GM21526 (cell line): Measurements from ENCODE around the gene HDGFL3.
"Not testable (repeated sequence)": the region's sequence is repeated elsewhere in the genome, so short reads cannot be mapped to it uniquely, and the experiment has no call there.

ENCODE experiments used
- ATAC-seq: cut with Tn5 transposase; IDR thresholded peaks from one replicate; pipeline ENCODE4 v1.9.1; 2021; ENCODE audit warnings: moderate library complexity; ENCODE audit not compliant: unreplicated experiment, low FRiP score

HDGFL3 gene

DNA sequence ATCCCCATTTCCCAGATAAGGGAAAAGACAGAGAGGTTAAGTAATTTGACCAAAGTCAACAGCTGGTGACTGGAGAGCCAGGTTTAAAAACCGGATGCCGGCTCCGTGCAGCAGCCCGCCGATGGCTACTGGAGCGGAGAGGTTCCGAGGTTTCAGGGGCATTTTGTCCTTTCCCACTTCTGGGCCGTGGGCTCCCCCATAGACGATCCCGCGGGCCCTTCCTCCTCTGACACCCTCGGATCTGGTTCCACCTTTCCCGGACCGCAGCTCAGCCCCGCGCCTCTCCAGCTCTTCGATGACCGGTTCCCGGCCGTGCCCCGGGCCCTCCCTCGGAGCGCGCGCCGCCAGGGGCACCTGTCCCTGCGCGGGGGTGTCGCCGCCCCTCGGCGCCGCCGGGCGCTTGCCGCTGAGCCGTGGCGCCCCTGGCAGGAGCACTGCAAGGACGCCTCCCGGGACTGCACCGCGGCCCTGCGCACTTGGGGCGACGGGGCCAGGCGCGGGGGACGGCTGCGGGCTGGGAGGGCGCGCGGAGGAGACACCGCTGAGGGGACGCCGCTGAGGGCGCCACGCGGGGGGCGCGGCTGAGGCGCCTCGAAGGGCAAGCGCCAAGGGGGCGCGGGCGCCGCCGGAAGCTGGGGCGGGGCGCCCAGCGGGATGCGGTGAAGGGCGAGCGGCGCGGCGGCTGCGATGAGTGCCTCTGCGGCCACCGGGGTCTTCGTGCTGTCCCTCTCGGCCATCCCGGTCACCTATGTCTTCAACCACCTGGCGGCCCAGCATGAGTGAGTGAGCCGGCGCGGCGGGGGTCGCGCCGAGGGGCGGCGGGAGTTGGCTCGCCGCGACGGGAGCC is 100.4 kb downstream of the HDGFL3 start, which contains the start of gene TM6SF1:
Gene TM6SF1, plus strand, starts transcription at position 652 of the 847 bp plus-strand sequence. Its CDS starts 36 bp downstream, at position 688.
- no peak for ATAC-seq

DNA sequence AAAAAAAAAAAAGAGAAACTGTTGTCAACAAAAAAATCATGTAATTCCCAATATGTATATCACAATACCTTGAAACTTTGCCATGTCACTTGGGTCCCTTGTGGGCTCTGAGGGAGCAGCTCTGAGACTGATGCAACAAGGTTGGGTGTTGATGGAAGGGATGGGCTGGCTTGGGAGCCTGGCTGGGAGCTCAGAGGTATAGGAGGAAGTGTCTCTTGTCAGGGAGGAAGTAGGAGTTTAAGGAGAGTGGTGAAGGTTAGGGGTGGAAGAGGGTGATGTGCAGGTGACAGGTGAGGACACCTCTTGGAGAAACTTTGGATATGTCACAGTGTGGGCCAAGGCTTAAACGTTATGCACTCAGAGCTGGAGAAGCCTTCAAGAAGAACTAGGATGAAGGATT is 102.2 kb downstream of the HDGFL3 start:
- ATAC-seq: no peak

DNA sequence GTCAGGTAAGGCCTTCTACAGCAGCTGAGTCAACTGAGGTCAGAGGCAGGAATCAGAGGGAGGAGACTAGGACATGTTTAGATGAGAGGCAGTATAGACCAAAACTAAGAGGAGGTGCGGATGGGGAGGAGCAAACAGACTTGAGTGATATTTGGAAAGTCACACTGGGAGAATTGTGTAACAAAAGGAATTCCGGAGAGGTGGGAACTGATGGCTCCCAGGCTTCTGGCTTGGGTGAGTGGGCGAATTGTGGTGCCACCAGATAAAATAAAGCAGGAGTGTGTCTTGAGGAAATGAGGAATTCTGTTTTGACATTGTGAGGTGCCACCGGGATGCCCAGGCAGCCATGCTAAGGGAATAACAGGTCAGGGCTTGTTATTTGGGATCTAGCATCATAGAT is 103.5 kb downstream of the HDGFL3 start:
- ATAC-seq: no peak

DNA sequence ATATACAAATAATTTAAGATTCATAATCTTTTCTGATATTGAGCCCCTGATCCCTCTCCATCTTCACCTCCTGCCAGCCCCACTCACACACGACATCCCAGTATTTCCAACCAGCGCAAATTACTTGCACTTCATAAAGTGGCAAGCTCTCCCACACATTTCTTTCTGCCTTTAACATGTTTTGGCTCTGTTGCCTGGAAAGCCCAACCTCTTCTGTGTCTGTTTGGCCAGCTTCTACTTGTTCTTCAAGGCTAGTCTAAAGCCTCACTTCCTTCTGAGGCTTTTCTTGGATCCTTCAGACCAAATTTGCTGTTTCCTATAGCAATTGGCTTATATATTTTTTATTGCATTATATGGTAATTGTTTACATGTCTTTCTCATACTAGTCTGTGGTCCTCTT is 105.3 kb downstream of the HDGFL3 start:
- ATAC-seq: no peak

DNA sequence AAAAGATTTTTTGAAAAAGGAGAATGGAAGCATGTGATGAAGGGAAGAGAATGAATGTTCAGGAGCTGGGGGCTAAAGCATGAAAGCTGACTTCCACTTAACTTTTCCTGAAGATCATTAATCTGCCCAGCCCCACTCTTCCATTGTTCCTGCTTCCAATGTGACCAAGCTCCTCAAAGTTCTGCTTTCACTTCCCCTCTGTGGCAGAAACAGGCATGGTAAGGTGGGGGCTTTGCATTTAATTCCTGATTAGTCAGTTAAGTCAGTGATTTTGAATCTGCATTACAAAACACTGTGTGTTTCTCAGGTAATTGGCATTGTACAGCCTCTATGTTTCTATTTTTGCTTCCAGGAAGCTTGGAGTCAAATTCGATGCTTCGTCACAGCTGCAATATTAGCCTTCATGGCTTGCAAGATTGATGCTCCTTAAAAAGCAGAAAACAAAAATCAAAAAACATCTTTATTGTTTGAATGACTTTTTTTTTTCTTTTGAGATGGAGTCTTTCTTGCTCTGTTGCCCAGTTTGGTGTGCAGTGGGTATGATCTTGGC is 107.5 kb downstream of the HDGFL3 start:
- ATAC-seq: no peak

DNA sequence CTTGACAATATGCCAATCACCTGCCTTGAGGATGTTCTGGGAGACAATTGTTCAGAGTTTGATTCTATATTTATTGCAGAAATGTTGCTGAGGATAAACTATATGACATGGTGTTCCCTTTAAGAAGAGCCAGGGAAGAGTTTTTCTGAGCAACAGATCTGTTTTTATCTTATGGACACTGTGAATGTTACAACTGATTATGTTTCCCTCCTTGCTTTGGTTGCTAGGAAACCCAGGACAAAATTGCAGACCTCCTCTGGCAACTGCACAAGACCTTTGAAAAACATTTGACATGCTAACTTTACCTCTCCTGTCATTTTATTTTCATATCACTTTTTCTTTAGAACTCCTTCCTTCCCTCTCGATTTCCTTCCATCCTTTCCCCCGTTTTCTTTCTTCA is 108.3 kb downstream of the HDGFL3 start:
- no peak for ATAC-seq

DNA sequence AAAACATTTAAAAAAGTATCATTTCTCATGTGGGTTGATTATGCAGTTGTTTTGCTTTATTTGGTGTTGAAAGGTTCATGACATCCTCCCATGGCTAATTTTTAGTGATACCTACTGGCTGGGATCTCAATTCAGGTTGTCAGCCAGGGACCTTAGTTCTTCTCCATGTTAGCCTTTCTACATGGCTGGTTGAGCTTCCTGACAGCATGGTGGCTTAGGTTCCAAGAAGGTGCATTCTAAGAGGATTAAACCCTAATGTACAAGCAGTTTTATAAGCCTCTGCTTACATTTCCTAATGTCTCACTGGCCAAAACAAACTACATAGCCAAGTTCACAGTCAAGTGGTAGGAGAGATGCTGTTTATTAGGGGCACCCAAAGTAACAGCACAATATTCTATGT is 109.5 kb downstream of the HDGFL3 start:
- no peak for ATAC-seq

DNA sequence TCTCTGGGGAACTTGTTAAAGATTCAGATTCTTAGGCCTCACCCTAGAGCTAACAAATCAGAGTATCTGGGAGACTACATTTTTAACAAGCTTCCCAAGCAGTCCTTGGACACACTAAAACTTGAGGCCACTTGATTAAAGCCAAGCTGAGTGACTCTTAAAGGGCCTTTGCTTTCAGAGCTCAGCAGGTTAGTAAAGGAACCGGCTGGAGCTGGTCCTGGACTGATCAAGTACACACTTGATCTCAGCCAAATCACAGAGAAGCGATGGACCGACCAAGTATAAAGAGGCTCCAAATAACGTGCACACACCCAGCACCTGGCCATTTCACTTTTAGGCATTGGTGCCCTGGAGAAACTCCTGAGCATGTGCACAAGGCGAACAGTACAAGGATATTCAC is 113.0 kb downstream of the HDGFL3 start:
- ATAC-seq: no peak

DNA sequence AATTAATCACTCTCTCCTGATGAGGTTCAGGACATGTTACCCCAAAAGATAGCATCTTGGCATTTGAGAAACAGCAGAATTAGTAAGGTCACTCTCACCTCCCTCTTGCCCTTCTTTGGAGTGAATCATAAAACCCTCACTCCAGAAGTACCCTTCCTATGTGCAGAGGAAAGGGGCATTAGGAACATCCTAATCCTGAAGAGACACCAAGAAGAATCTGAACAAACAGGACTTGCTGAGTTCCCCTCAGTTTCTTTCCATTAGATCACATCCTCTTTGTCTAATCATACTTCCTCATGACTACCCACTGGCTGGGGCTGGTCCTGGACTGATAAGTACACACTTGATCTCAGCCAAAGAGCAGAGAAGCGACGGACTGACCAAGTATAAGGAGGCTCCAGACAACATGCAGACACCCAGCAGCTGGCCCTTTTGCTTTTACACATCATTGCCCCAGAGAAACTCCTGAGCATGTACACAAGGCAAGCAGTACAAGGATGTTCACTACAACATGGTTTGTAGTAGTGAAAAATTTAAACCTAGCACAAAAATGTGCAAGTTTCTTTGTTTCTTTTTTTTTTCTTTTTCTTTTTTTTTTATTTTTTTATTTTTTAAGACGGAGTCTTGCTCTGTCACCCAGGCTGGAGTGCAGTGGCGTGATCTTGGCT is 115.2 kb downstream of the HDGFL3 start:
- no peak for ATAC-seq

DNA sequence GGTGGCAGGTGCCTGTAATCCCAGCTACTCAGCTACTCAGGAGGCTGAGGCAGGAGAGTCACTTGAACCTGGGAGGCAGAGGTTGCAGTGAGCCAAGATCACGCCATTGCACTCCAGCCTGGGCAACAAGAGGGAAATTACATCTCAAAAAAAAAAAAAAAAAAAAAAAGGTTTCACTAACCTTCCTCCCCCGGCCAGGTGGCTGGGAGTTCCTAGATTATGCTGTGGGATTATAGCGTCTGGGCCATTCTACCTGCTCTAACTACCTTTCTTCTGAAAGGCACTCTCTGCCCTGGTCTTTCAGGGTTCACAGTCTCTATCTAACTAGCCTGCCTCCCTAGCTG is 115.7 kb downstream of the HDGFL3 start:
- ATAC-seq: not testable (repeated sequence)

DNA sequence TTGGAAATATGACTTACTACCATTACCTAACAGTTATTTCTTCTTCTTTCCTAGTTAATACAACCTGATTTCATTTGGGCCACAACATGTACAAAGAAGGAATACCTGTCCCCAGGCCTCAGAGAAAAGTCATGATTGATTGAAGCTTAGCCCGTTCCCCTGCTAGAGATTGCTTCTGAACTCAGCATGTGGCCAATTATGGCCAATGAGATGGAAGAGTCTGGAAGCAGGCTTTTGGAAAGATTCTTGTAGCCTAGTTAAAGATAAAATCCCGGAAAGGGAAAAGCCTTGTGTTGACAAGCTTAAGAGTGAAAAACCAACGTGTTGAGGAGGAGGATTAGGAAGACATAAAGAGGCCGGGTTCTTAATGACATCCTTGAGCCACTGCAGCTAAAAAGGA is 117.2 kb downstream of the HDGFL3 start:
- ATAC-seq: no peak

DNA sequence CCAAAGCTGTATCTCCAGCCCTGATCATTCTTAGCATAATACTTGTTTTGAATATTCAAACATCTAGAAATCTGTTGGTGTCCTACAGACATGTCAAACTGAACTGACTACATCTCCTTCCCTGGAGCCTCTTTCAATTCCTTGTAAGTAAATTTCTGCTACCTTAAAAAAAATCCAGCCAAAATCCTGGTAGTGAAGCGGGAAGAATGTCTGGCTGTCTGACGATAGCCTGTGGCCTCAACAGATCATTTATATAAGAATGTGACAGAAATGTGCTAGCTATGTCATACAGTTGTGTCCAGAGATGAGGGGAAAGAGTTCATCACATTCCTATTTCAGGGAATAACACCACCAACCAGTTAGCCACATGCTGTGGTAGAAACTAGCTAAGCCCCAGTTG is 118.7 kb downstream of the HDGFL3 start:
- no peak for ATAC-seq

DNA sequence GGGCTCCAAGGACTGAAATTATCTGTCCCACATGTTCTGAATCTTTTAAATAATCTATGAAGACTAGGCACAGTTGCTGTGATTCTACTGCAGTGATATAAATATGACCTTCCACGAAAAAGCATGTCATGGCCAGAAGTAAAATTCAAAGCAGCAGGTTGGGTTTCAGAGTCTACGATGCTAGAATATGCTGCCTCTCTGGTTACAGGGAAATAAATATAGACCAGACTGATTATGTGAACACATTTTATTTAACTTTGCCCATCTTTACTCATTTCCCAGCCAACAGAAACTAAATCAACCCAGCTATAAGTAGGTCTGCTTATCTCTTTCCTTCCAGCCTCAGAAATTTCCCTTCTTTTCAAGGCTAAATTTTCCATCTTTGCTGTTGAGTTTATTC is 120.0 kb downstream of the HDGFL3 start:
- ATAC-seq: no peak

DNA sequence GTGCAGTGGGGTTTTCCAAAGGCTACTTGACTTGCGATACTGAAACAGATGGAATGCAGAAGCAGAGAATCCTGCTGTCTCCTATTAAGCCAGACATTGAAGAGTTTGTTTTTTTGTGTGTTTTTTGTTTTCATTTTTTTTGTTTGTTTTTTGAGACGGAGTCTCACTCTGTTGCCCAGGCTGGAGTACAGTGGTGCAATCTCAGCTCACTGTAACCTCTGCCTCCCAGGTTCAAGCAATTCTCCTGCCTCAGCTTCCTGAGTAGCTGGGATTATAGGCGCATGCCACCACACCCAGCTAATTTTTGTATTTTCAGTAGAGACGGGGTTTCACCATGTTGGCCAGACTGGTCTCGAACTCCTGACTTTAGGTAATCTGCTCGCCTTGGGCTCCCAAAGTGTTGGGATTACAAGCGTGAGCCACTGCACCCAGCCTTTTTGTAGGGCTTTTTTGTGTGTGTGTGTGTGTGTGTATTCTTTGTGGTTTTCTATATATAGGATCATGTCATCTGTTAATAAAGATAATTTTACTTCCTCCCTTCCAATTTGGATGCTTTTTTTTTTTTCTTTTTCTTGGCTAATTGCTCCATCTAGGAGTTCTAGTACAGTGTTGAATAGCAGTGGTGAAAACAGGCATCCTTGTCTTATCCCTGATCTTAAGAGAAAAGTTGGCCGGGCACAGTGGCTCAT is 121.6 kb downstream of the HDGFL3 start:
- not testable (repeated sequence) for ATAC-seq

DNA sequence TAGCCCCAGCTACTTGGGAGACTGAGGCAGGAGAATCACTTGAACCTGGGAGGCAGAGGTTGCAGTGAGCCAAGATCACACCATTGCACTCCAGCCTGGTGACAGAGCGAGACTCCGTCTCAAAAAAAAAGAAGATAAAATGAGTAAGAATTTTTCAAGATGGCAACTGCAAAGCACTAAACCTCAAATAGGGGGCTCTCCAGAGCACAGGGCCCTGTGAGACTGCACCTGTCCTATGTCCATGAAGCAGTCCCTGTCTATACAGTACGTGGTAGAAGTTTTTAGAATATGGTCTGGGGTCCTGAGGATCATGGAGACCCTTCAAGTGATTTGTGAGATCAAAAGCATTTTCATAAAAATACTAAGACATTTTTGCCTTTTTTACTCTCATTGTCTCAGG is 122.2 kb downstream of the HDGFL3 start:
- not testable (repeated sequence) for ATAC-seq

DNA sequence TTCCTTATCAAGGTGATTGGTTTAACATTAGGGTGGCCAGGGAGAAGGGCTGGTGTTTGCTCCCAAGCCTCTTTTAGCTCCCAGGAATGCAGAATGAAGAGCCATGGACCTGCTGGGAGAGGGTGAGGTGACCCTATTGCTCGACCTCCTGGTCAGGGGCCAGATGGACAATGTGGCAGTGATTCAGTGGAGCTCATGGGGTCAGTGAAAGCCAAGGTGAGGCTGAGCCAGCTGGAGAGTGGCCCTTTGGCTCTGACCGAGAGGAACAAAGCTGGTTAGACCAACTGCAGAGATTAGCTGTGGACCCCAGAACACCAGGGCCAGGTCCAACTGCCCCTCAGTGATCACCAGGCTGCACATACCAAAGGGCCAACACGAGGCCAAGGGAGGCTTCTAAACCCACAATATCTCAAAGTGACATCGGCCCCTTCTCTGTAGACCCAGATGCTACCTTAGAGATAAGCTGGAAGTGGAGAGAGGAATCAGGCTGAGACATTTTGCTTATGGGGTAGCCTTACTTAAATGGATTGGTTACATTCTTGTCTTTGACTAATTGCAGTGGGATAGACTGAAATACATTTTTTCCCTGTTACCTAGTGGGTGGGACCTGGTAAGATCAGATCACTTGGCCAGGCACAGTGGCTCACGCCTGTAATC is 124.8 kb downstream of the HDGFL3 start:
- no peak for ATAC-seq

DNA sequence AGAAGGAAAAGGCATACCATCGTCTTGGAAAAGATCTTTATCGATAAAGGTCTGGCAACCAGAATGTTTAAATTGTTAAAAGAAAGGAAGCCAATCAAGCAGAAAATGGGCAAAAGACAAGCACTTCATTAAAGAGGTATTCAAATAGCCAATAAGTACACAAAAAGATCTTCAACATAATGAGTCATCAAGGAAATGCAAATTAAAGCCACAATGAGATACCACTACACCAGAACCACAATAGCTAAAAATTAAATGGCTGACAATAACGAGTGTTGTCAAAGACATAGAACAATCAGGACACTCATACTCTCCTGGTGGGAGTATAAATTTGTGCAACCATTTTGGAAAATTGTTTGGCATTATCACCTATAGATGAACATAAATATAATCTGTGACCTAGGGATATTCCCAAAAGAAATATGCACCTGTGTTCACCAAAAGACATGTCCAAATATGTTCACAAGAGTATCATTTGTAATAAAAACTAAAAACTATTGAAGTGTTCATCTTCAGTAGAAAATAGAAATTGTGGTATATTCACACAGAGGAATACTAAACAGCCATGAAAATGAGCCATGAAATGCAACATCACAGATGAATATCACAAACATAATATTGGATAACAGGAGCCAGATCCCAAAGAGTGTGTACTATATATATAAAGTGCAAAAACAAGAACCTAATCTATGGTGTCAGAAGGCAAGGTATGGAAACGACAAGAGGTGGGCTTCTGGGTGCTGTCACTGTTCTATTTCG is 126.2 kb downstream of the HDGFL3 start:
- no peak for ATAC-seq

DNA sequence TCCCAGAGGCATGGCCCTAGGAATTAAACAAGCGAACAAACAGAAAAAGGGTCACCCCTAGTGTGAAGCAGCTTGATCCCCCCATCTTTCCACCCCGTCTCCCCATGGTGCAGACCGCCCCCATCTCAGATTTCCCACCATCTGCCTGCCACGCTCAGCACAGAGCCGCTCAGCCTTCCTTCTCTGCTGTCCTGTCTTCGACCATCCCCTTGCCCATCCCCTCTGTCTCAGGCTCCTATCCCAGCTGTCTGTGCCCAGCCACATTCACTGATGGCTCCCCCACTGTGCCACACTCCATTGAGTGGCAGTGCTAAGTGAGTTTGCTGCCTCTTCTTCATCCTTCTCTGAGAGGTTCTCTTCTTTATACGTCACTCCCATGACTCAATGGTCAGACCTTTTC is 128.9 kb downstream of the HDGFL3 start:
- no peak for ATAC-seq
